ENCODE data around the gene CYBA. TPM values are rescaled to one million over a fixed set of nuclear protein-coding genes. Genes with fewer than 3 reads are reported as not detected.

The CYBA gene
- total RNA-seq, 2 experiments from 2014 or later = 359 to 601 TPM

- ChIA-PET CTCF (ENCODE audit: unreplicated experiment) (no interaction called here), POLR2A (no interaction called here)
- Histone ChIP-seq H3K4me3 (ENCODE audit: low read depth, low read length, poor library complexity, severe bottlenecking) (no peak overlapping the region), H3K27ac (ENCODE audit: low read depth, low read length, poor library complexity, severe bottlenecking) (no peak overlapping the region), H2AFZ (ENCODE audit: low read length) (no peak overlapping the region), H3K9me3 (ENCODE audit: low read length) (no peaks in the 10 kb centered on the region), H3K36me3 (ENCODE audit: insufficient read depth, low read length) (peaks cover 18% of the 10 kb centered on the region), H3K9me2 (ENCODE audit: insufficient read depth, low read length) (no peaks in the 10 kb centered on the region), H3K79me2 (ENCODE audit: insufficient read depth, low read depth, low read length) (peaks cover 10% of the 10 kb centered on the region; the same call in 1 of the 2 replicates), H3K4me1 (ENCODE audit: insufficient read depth, low read length, poor library complexity, severe bottlenecking) (peaks cover 22% of the 10 kb centered on the region), H4K20me1 (ENCODE audit: insufficient read depth, low read length) (no peaks in the 10 kb centered on the region), H3K4me2 (ENCODE audit: low read length) (no peak overlapping the region)
- no peak for DNase-seq (ENCODE audit: low spot score)
- TF ChIP-seq, protein P1, sequence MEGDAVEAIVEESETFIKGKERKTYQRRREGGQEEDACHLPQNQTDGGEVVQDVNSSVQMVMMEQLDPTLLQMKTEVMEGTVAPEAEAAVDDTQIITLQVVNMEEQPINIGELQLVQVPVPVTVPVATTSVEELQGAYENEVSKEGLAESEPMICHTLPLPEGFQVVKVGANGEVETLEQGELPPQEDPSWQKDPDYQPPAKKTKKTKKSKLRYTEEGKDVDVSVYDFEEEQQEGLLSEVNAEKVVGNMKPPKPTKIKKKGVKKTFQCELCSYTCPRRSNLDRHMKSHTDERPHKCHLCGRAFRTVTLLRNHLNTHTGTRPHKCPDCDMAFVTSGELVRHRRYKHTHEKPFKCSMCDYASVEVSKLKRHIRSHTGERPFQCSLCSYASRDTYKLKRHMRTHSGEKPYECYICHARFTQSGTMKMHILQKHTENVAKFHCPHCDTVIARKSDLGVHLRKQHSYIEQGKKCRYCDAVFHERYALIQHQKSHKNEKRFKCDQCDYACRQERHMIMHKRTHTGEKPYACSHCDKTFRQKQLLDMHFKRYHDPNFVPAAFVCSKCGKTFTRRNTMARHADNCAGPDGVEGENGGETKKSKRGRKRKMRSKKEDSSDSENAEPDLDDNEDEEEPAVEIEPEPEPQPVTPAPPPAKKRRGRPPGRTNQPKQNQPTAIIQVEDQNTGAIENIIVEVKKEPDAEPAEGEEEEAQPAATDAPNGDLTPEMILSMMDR (conservative IDR thresholded peaks at IDR 0.05; ENCODE audit: low read length) = no peak
- no peak for TF ChIP-seq EZH2phosphoT487 (IDR thresholded peaks at IDR 0.05; ENCODE audit: borderline replicate concordance, low read depth, low read length)
- intact Hi-C loops (cut with micrococcal nuclease; ENCODE audit: unreplicated experiment) = loop anchor here (10.0 kb wide), 1 partner anchor 213 kb away; the partner anchor contains the start of gene ZFPM1
- no TSS peak for BruUV-seq (replicated peaks)
Measured at GRCh38 chr16:88667461-88667860, 16.6 kb upstream of the CYBA start.

DNA sequence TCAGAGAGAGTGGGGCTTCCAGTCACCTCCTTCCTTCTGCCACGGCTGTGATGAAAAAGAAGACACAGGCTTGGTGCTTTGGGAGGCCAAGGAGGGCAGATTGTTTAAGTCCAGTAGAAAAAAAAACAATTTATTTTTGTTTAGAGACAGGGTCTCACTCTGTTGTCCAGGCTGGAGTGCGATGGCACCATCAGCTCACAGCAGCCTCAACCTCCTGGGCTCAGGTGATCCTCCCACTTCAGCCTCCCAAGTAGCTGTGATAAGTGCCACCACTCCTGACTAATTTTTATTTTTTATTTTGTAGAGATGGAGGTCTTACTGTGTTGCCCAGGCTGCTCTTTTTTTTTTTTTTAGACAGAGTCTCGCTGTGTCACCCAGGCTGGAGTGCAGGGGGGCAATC lies 14.7 kb upstream of the CYBA start:
- no peak for DNase-seq (ENCODE audit: low spot score)
- Histone ChIP-seq H3K4me1 (ENCODE audit: insufficient read depth, low read length, poor library complexity, severe bottlenecking) (peaks cover 31% of the 10 kb centered on the region), H3K9me2 (ENCODE audit: insufficient read depth, low read length) (no peaks in the 10 kb centered on the region), H3K36me3 (ENCODE audit: insufficient read depth, low read length) (peaks cover 18% of the 10 kb centered on the region), H3K4me3 (ENCODE audit: low read depth, low read length, poor library complexity, severe bottlenecking) (peak overlapping the region; percentile 86), H2AFZ (ENCODE audit: low read length) (no peak overlapping the region; the same call in 1 of the 2 replicates), H3K27ac (ENCODE audit: low read depth, low read length, poor library complexity, severe bottlenecking) (peak overlapping the region; percentile 88), H3K4me2 (ENCODE audit: low read length) (peak overlapping the region; percentile 79), H3K9me3 (ENCODE audit: low read length) (no peaks in the 10 kb centered on the region), H4K20me1 (ENCODE audit: insufficient read depth, low read length) (no peaks in the 10 kb centered on the region), H3K79me2 (ENCODE audit: insufficient read depth, low read depth, low read length) (peaks cover 29% of the 10 kb centered on the region; the same call in 1 of the 2 replicates)
- ChIA-PET POLR2A (interaction anchor here (0.6 to 1.9 kb wide), 7 partner anchors 9 to 494 kb away, joined by 3 to 11 read pairs (median 3); partner anchors contain the start of gene ZC3H18), CTCF (ENCODE audit: unreplicated experiment) (interaction anchor here (1.6 kb wide), 1 partner anchor 9 kb away, joined by 4 read pairs; no protein-coding TSS in a partner anchor)
- TF ChIP-seq, protein P1 (conservative IDR thresholded peaks at IDR 0.05; ENCODE audit: low read length) = no peak
- no peak for TF ChIP-seq EZH2phosphoT487 (IDR thresholded peaks at IDR 0.05; ENCODE audit: borderline replicate concordance, low read depth, low read length)
- BruUV-seq (replicated peaks) = TSS peak; percentile 67
- intact Hi-C loops (cut with micrococcal nuclease; ENCODE audit: unreplicated experiment) = loop anchor here (10.0 kb wide), 1 partner anchor 211 kb away; the partner anchor contains the start of gene ZFPM1

- TF ChIP-seq, protein P1 (conservative IDR thresholded peaks at IDR 0.05; ENCODE audit: low read length) = no peak
- H3K4me2 ChIP-seq (ENCODE audit: low read length) = peak overlapping the region; percentile 79
- peak overlapping the region; percentile 86 for H3K4me3 ChIP-seq (ENCODE audit: low read depth, low read length, poor library complexity, severe bottlenecking)
- H3K9me3 ChIP-seq (ENCODE audit: low read length) = no peaks in the 10 kb centered on the region
- CTCF ChIA-PET (ENCODE audit: unreplicated experiment) = interaction anchor here (1.6 kb wide), 1 partner anchor 10 kb away, joined by 4 read pairs; no protein-coding TSS in a partner anchor
- H3K79me2 ChIP-seq (ENCODE audit: insufficient read depth, low read depth, low read length) = peaks cover 33% of the 10 kb centered on the region; the same call in 1 of the 2 replicates
- H3K27ac ChIP-seq (ENCODE audit: low read depth, low read length, poor library complexity, severe bottlenecking) = peak overlapping the region; percentile 88
- POLR2A ChIA-PET = interaction anchor here (0.7 to 1.9 kb wide), 4 partner anchors 10 to 494 kb away, joined by 3 to 11 read pairs (median 5); partner anchors contain the start of gene ZC3H18
- H3K36me3 ChIP-seq (ENCODE audit: insufficient read depth, low read length) = peaks cover 20% of the 10 kb centered on the region
- DNase-seq (ENCODE audit: low spot score) = peak; percentile 87
- no TSS peak for BruUV-seq (replicated peaks)
- no peaks in the 10 kb centered on the region for H3K9me2 ChIP-seq (ENCODE audit: insufficient read depth, low read length)
- intact Hi-C loops (cut with micrococcal nuclease; ENCODE audit: unreplicated experiment) = loop anchor here (10.0 kb wide), 1 partner anchor 210 kb away; the partner anchor contains the start of gene ZFPM1
- no peak overlapping the region; the same call in 1 of the 2 replicates for H2AFZ ChIP-seq (ENCODE audit: low read length)
- H3K4me1 ChIP-seq (ENCODE audit: insufficient read depth, low read length, poor library complexity, severe bottlenecking) = peaks cover 31% of the 10 kb centered on the region
- no peaks in the 10 kb centered on the region for H4K20me1 ChIP-seq (ENCODE audit: insufficient read depth, low read length)
Measured at GRCh38 chr16:88665148-88665547, 14.3 kb upstream of the CYBA start.
